Astrocyte of the cerebellum (primary cell): ENCODE data around the gene STK24.

Experiments
- DNase-seq: peaks from one replicate; pipeline ENCODE4 v3.0.0-alpha.2; 2011; ENCODE audit warnings: low read depth
- H3K4me3 ChIP-seq: 2 replicates; pipeline ENCODE4 v1.5.1; 2011; ENCODE audit warnings: mild to moderate bottlenecking, low read depth, low read length, moderate library complexity
- CTCF ChIP-seq: IDR thresholded peaks from 2 replicates; pipeline ENCODE4 v1.5.1; 2012; ENCODE audit warnings: low read length, low read depth, moderate library complexity, mild to moderate bottlenecking; ENCODE audit errors: missing control alignments
- in situ Hi-C: cut with HindIII; loops from 2 replicates; pipeline ENCODE4 v1.10.0; 2017; ENCODE audit warnings: low sequenced_read_pairs

Gene STK24

GRCh38 chr13:98436233-98436910, 140.5 kb downstream of the STK24 start:
- no peak for TF ChIP-seq CTCF
- no peak for DNase-seq
- in situ Hi-C loops, result loop anchor here (25.0 kb wide), 1 partner anchor 226 kb away; no protein-coding TSS in a partner anchor
- H3K4me3 ChIP-seq, result no peak overlapping the region

GRCh38 chr13:98435376-98435775, 141.5 kb downstream of the STK24 start:
- no peak overlapping the region for H3K4me3 ChIP-seq
- in situ Hi-C loops, result loop anchor here (25.0 kb wide), 1 partner anchor 227 kb away; no protein-coding TSS in a partner anchor
- no peak for DNase-seq
- no peak for TF ChIP-seq CTCF

- in situ Hi-C loops, result loop anchor here (25.0 kb wide), 1 partner anchor 228 kb away; no protein-coding TSS in a partner anchor
- no peak for TF ChIP-seq CTCF
- no peak overlapping the region for H3K4me3 ChIP-seq
- DNase-seq, result no peak
These were observed 142.8 kb downstream of the STK24 start for GRCh38 chr13:98434060-98434459.

- in situ Hi-C loops, result loop anchor here (25.0 kb wide), 1 partner anchor 229 kb away; no protein-coding TSS in a partner anchor
- no peak for DNase-seq
- TF ChIP-seq CTCF, result no peak
- H3K4me3 ChIP-seq, result no peak overlapping the region
These were observed 143.3 kb downstream of the STK24 start for GRCh38 chr13:98433654-98434053.

GRCh38 chr13:98432638-98433037, 144.3 kb downstream of the STK24 start:
- no peak for TF ChIP-seq CTCF
- DNase-seq, result no peak
- in situ Hi-C loops, result loop anchor here (25.0 kb wide), 1 partner anchor 230 kb away; no protein-coding TSS in a partner anchor

GRCh38 chr13:98429977-98430736, 146.8 kb downstream of the STK24 start:
- H3K4me3 ChIP-seq, result no peak overlapping the region
- DNase-seq, result peak; percentile 38
- TF ChIP-seq CTCF, result no peak
- in situ Hi-C loops, result loop anchor here (25.0 kb wide), 1 partner anchor 232 kb away; no protein-coding TSS in a partner anchor

More at GRCh38 chr13:98432638-98433037, 144.3 kb downstream of the STK24 start:
- H3K4me3 ChIP-seq, result no peak overlapping the region
